Stomach smooth muscle (tissue), 2 donors: ENCODE results near the gene LRAT.
A peak's percentile ranks its signal among the peaks of the same experiment; 100 is the strongest.
"Not testable (repeated sequence)": the region's sequence is repeated elsewhere in the genome, so short reads cannot be mapped to it uniquely, and the experiment has no call there.

Source experiments
- H3K27ac ChIP-seq: one replicate; pipeline ENCODE4 v1.7.0; 2013; ENCODE audit warnings: mild to moderate bottlenecking, low read length, inconsistent platforms
- H3K27me3 ChIP-seq, 2 donors: one replicate each; pipeline ENCODE4 v1.7.0; 2013; ENCODE audit warnings: low read length in 2 of 2; ENCODE audit not compliant: insufficient read depth in 2 of 2, control insufficient read depth in 1 of 2
- H3K36me3 ChIP-seq, 2 donors: one replicate each; pipeline ENCODE4 v1.7.0; 2013; ENCODE audit warnings: low read length in 2 of 2; ENCODE audit not compliant: control insufficient read depth in 2 of 2, insufficient read depth in 2 of 2
- H3K4me1 ChIP-seq: one replicate; pipeline ENCODE4 v1.7.0; 2013; ENCODE audit warnings: low read length; ENCODE audit not compliant: control insufficient read depth, insufficient read depth
- H3K4me3 ChIP-seq, 2 donors: one replicate each; pipeline ENCODE4 v1.7.0; 2013; ENCODE audit warnings: low read length in 2 of 2
- H3K9ac ChIP-seq, 2 donors: one replicate each; pipeline ENCODE4 v1.7.0; 2013; ENCODE audit warnings: low read length in 2 of 2, mild to moderate bottlenecking in 1 of 2
- H3K9me3 ChIP-seq, 2 donors: one replicate each; pipeline ENCODE4 v1.7.0; 2013; ENCODE audit warnings: low read length in 2 of 2; ENCODE audit not compliant: control insufficient read depth in 2 of 2
- donor health status: healthy.
- donor health status: Pancreatic carcinoma.

LRAT gene

GRCh38 chr4:154743683-154744340 is at the start of gene LRAT:
Gene LRAT, plus strand, starts transcription at chr4:154744000. Its CDS starts 327 bp downstream, at chr4:154744327.
- H3K4me1 ChIP-seq: peaks cover 17% of the 10 kb centered on the region
- peak within 1 kb of the TSS; percentile 13 to 24 for H3K9ac ChIP-seq
- H3K4me3 ChIP-seq: peak within 1 kb of the TSS; percentile 81 to 82
- no peak within 1 kb of the TSS for H3K27ac ChIP-seq
- H3K27me3 ChIP-seq: peaks cover 9 to 15% of the 10 kb centered on the region in 2 donors
- no peaks in the 10 kb centered on the region for H3K36me3 ChIP-seq
- no peaks in the 10 kb centered on the region for H3K9me3 ChIP-seq

GRCh38 chr4:154707877-154708276 is 35.9 kb upstream of the LRAT start:
- Histone ChIP-seq H3K27ac (no peak overlapping the region), H3K9me3 (no peaks in the 10 kb centered on the region), H3K4me1 (no peaks in the 10 kb centered on the region), H3K4me3 (no peak overlapping the region), H3K27me3 (no peaks in the 10 kb centered on the region), H3K9ac (no peak overlapping the region), H3K36me3 (no peaks in the 10 kb centered on the region)

- H3K9ac ChIP-seq: no peak overlapping the region
- no peaks in the 10 kb centered on the region for H3K27me3 ChIP-seq
- no peak overlapping the region for H3K27ac ChIP-seq
- no peaks in the 10 kb centered on the region for H3K36me3 ChIP-seq
- H3K4me1 ChIP-seq: no peaks in the 10 kb centered on the region
- no peak overlapping the region for H3K4me3 ChIP-seq
- no peaks in the 10 kb centered on the region for H3K9me3 ChIP-seq
Observed at GRCh38 chr4:154709550-154709949, 34.2 kb upstream of the LRAT start.

DNA sequence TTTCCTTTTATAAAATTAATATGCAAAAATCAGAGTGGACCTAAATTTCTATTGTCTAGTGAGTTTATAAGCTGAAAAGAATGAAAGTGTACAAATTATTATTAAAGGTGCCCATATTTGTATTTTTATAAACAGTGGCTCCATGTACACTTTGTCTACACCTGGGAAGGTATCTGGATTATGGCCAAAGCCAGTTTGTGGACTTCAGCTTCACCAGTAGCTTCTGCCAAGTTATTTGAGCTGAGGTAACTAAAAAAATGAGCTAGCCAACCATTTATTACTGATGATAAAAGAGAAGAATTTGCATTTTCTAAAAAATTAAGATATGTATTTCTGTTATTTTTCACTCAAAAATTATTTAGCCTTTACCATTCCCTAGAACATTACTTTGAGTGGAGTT is 32.3 kb upstream of the LRAT start:
- no peak overlapping the region for H3K9ac ChIP-seq
- no peaks in the 10 kb centered on the region for H3K4me1 ChIP-seq
- H3K9me3 ChIP-seq: no peaks in the 10 kb centered on the region
- H3K27me3 ChIP-seq: no peaks in the 10 kb centered on the region
- H3K4me3 ChIP-seq: no peak overlapping the region
- H3K27ac ChIP-seq: no peak overlapping the region
- no peaks in the 10 kb centered on the region for H3K36me3 ChIP-seq

DNA sequence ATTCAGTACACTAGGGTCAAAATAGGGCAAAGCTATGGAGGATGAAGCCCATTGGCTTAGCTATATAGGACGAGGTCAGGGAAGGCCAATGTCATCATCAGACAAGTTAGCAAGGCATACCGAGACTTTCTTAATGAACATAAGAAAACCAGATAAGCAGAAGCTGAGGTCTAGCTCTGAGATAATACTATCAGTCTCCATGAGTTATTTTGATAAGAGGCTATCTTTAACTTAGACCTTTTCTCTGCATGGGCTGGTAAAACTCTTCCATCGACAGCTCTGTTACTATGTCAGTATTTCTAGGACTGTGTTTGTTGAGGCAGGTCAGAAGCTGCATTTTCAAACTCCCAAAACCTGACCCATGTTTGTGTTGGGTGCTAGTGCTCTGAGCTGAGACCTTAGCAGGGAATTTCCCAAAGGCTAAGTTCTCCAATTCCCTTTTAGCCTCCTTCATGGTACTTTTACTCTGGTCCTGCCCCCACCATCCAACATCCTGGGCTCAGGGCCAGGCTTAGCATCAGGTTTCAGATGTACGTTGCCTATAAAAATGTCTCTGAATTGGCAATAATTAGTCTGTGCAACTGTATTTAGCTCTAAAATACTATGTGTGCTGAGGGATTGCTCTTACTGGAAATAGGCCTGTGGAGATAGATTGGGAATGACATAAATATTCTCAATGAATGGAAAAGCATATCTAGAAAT is 29.3 kb upstream of the LRAT start:
- Histone ChIP-seq H3K27me3 (no peaks in the 10 kb centered on the region), H3K4me1 (no peaks in the 10 kb centered on the region), H3K4me3 (no peak overlapping the region), H3K36me3 (no peaks in the 10 kb centered on the region), H3K9ac (no peak overlapping the region), H3K9me3 (no peaks in the 10 kb centered on the region), H3K27ac (no peak overlapping the region)

GRCh38 chr4:154719087-154719486 is 24.7 kb upstream of the LRAT start:
- Histone ChIP-seq H3K9me3 (no peaks in the 10 kb centered on the region), H3K4me1 (no peaks in the 10 kb centered on the region), H3K27me3 (no peaks in the 10 kb centered on the region), H3K27ac (no peak overlapping the region), H3K9ac (no peak overlapping the region), H3K36me3 (no peaks in the 10 kb centered on the region), H3K4me3 (no peak overlapping the region)

DNA sequence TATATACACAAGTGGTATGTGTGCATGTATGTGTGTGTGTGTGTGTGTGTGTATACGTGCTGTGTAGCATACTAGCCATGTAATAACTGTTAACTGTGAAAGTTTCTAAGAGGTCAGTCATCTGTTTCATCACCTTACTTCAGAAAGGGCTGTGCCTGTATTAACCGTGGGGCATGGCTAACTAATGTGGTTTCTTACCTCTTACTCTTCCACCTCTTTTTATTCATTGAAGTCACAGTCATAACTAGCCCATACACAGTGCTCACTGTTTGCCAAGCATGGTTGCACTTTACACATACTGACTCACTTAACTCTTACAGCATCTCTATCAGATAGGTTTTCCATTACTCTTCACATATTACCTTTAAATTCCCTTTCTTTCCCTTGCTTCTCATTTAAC is 23.7 kb upstream of the LRAT start:
- H3K27me3 ChIP-seq: no peaks in the 10 kb centered on the region

GRCh38 chr4:154720618-154721267 is 23.1 kb upstream of the LRAT start:
- Histone ChIP-seq H3K9ac (no peak overlapping the region), H3K27ac (no peak overlapping the region), H3K9me3 (no peaks in the 10 kb centered on the region), H3K4me1 (no peaks in the 10 kb centered on the region), H3K36me3 (no peaks in the 10 kb centered on the region), H3K4me3 (no peak overlapping the region), H3K27me3 (no peaks in the 10 kb centered on the region)

More for the DNA sequence above, 23.7 kb upstream of the LRAT start:
- no peaks in the 10 kb centered on the region for H3K9me3 ChIP-seq
- no peaks in the 10 kb centered on the region for H3K4me1 ChIP-seq
- H3K36me3 ChIP-seq: no peaks in the 10 kb centered on the region
- no peak overlapping the region for H3K9ac ChIP-seq
- H3K27ac ChIP-seq: no peak overlapping the region
- no peak overlapping the region for H3K4me3 ChIP-seq

- Histone ChIP-seq H3K27me3 (no peaks in the 10 kb centered on the region), H3K36me3 (no peaks in the 10 kb centered on the region), H3K4me3 (no peak overlapping the region), H3K9ac (no peak overlapping the region), H3K27ac (no peak overlapping the region), H3K9me3 (no peaks in the 10 kb centered on the region), H3K4me1 (no peaks in the 10 kb centered on the region)
Observed at GRCh38 chr4:154722262-154722661, 21.5 kb upstream of the LRAT start.

DNA sequence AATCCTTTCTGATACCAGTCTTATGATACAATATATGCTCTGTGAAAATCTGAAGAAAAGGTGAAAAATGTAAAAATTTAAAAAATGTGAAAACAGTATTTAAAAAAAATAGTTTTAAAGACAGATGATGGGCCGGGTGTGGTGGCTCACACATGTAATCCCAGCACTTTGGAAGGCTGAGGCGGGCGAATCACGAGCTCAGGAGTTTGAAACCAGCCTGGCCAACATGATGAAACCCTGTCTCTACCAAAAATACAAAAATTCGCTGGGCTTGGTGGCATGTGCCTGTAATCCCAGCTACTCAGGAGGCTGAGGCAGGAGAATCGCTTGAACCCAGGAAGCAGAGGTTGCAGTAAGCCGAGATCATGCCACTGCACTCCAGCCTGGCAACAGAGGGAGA is 20.2 kb upstream of the LRAT start:
- not testable (repeated sequence) for H3K9ac ChIP-seq, H3K4me1 ChIP-seq, H3K4me3 ChIP-seq, H3K27me3 ChIP-seq, H3K36me3 ChIP-seq, H3K27ac ChIP-seq, H3K9me3 ChIP-seq

DNA sequence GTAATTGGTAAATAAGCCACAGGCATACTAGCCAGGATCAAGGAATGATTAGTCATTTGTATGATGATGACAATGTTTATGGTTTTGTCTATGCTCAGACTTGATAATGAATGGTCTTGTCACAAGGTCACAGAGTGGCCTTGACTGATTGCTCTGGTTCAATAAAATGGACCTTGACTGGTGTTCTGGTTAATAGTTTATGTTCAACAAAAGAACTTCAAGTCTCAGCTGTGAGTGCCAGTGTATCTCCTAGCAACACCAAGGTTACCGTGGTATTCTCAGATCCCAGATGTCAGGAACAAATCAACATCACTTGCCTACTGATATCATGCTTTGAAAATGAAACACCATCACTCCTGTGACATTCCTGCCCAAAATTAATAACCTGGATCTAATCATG is 16.3 kb upstream of the LRAT start:
- Histone ChIP-seq H3K9ac (no peak overlapping the region), H3K27me3 (no peaks in the 10 kb centered on the region), H3K4me3 (no peak overlapping the region), H3K36me3 (no peaks in the 10 kb centered on the region), H3K9me3 (no peaks in the 10 kb centered on the region), H3K27ac (no peak overlapping the region), H3K4me1 (no peaks in the 10 kb centered on the region)
